22Rv1 (cell line): Measurements from ENCODE around the gene KLRC2.

Experiments
- CTCF ChIP-seq: fragments of 450-650 bp; IDR thresholded peaks from 2 replicates; pipeline ENCODE4 v1.5.1; 2017; ENCODE audit warnings: mild to moderate bottlenecking
- ZFX ChIP-seq: fragments of 450-650 bp; IDR thresholded peaks from 2 replicates; pipeline ENCODE4 v1.6.1; 2017; ENCODE audit warnings: antibody characterized with exemption, borderline replicate concordance

- TF ChIP-seq CTCF (no peak), ZFX (no peak)
Observed at GRCh38 chr12:10395390-10395998, 40.3 kb downstream of the KLRC2 start.
